Activated B cell treated with CpG ODN at 0.5 μM for 24 hours (primary cell): ENCODE measurements around the gene ADISSP. TPM values are rescaled to one million over a fixed set of nuclear protein-coding genes. Genes with fewer than 3 reads are reported as not detected.

Experiments used
- ATAC-seq: fragments of 200-7000 bp; cut with Tn5 transposase; one replicate; pipeline ENCODE4 v1.10.0; 2021; ENCODE audit warnings: low read depth, mild to moderate bottlenecking, moderate library complexity
- CTCF ChIA-PET: fragments of 350-600 bp; sonication (Branson Sonifier 250); formaldehyde crosslinking; loops from one replicate; lab custom pipeline; 2021; ENCODE audit warnings: antibody characterized with exemption; lab: Charles Lee
- POLR2A ChIA-PET: fragments of 350-600 bp; sonication (Branson Sonifier 250); formaldehyde crosslinking; loops from one replicate; lab custom pipeline; 2021; ENCODE audit warnings: antibody characterized with exemption; lab: Charles Lee
- DNase-seq: peaks from one replicate; pipeline ENCODE4 v3.0.0; 2022
- H3K27ac Mint-ChIP-seq: one replicate; pipeline ENCODE4 v1.8.0; 2020; ENCODE audit warnings: mixed read lengths
- H3K27me3 Mint-ChIP-seq: one replicate; pipeline ENCODE4 v1.8.0; 2021; ENCODE audit warnings: mixed read lengths
- H3K36me3 Mint-ChIP-seq: one replicate; pipeline ENCODE4 v1.8.0; 2021; ENCODE audit warnings: low read depth, mixed read lengths
- H3K4me1 Mint-ChIP-seq: one replicate; pipeline ENCODE4 v1.8.0; 2021; ENCODE audit warnings: mixed read lengths
- H3K4me3 Mint-ChIP-seq: one replicate; pipeline ENCODE4 v1.8.0; 2020; ENCODE audit warnings: mild to moderate bottlenecking, mixed read lengths
- H3K9me3 Mint-ChIP-seq: one replicate; pipeline ENCODE4 v1.8.0; 2020; ENCODE audit warnings: mixed read lengths
- CTCF ChIP-seq: fragments of 200-600 bp; IDR thresholded peaks from one replicate; pipeline ENCODE4 v1.8.0; 2022; ENCODE audit warnings: antibody characterized with exemption, mild to moderate bottlenecking
- intact Hi-C: fragments of 100-400 bp; cut with micrococcal nuclease; formaldehyde crosslinking; loops from one replicate; pipeline ENCODE4 v1.15.1; 2024
- total RNA-seq: library from RNA; stranded (reverse); gene quantifications from 2 replicates; pipeline ENCODE4 v1.2.3, GENCODE V29; 2022

Gene ADISSP
- total RNA-seq, 1 donor from 2014 or later, result 29.9 TPM

- Mint-ChIP-seq H3K4me1 (peaks cover 40% of the 10 kb centered on the region), H3K27me3 (no peaks in the 10 kb centered on the region), H3K36me3 (peaks cover 7% of the 10 kb centered on the region), H3K4me3 (peak overlapping the region; percentile 38), H3K27ac (peak overlapping the region; percentile 37), H3K9me3 (no peaks in the 10 kb centered on the region)
- no peak for DNase-seq
- ChIA-PET POLR2A (interaction anchor here (1.1 to 4.9 kb wide), 4 partner anchors 10 to 35 kb away, joined by 3 to 65 read pairs (median 23); partner anchors contain the start of genes ADISSP, AP5S1 and CDC25B), CTCF (interaction anchor here (4.7 kb wide), 1 partner anchor 69 kb away, joined by 46 read pairs; no protein-coding TSS in a partner anchor)
- no peak for ATAC-seq
- intact Hi-C loops, result no loop called here
- TF ChIP-seq CTCF, result no peak
Measured at GRCh38 chr20:3784863-3785239, 17.3 kb upstream of the ADISSP start.

GRCh38 chr20:3784216-3784853, 16.8 kb upstream of the ADISSP start:
- H3K4me3 Mint-ChIP-seq, result peak overlapping the region; percentile 38
- intact Hi-C loops, result no loop called here
- ChIA-PET CTCF (no interaction called here), POLR2A (interaction anchor here (0.6 to 1.1 kb wide), 2 partner anchors 16 to 624 kb away, joined by 3 to 8 read pairs; partner anchors contain the start of genes ADISSP, FASTKD5 and UBOX5)
- peaks cover 45% of the 10 kb centered on the region for H3K4me1 Mint-ChIP-seq
- no peaks in the 10 kb centered on the region for H3K9me3 Mint-ChIP-seq
- DNase-seq (no peak), ATAC-seq (no peak)
- TF ChIP-seq CTCF, result no peak
- H3K27me3 Mint-ChIP-seq, result no peaks in the 10 kb centered on the region
- peak overlapping the region; percentile 37 for H3K27ac Mint-ChIP-seq
- H3K36me3 Mint-ChIP-seq, result peaks cover 7% of the 10 kb centered on the region

GRCh38 chr20:3783511-3784195, 16.1 kb upstream of the ADISSP start:
- DNase-seq, result no peak
- H3K4me3 Mint-ChIP-seq, result no peak overlapping the region
- POLR2A ChIA-PET, result interaction anchor here (0.6 to 1.1 kb wide), 3 partner anchors 12 to 624 kb away, joined by 3 to 8 read pairs (median 4); partner anchors contain the start of genes ADISSP, FASTKD5 and UBOX5
- H3K36me3 Mint-ChIP-seq, result peaks cover 7% of the 10 kb centered on the region
- H3K27me3 Mint-ChIP-seq, result peaks cover under 1% of the 10 kb centered on the region
- no peak for ATAC-seq
- peaks cover 46% of the 10 kb centered on the region for H3K4me1 Mint-ChIP-seq
- no peak for TF ChIP-seq CTCF
- CTCF ChIA-PET, result no interaction called here
- peak overlapping the region; percentile 68 for H3K27ac Mint-ChIP-seq
- intact Hi-C loops, result no loop called here
- H3K9me3 Mint-ChIP-seq, result no peaks in the 10 kb centered on the region

- H3K4me1 Mint-ChIP-seq, result peaks cover 48% of the 10 kb centered on the region
- intact Hi-C loops, result no loop called here
- ATAC-seq (no peak), DNase-seq (no peak)
- H3K9me3 Mint-ChIP-seq, result no peaks in the 10 kb centered on the region
- no peak for TF ChIP-seq CTCF
- H3K4me3 Mint-ChIP-seq, result no peak overlapping the region
- POLR2A ChIA-PET, result interaction anchor here (0.7 to 2.5 kb wide), 3 partner anchors 12 to 38 kb away, joined by 3 to 16 read pairs (median 4); partner anchors contain the start of gene ADISSP
- H3K36me3 Mint-ChIP-seq, result peaks cover 7% of the 10 kb centered on the region
- H3K27ac Mint-ChIP-seq, result peak overlapping the region; percentile 68
- H3K27me3 Mint-ChIP-seq, result peaks cover 2% of the 10 kb centered on the region
- CTCF ChIA-PET, result no interaction called here
Measured at GRCh38 chr20:3783068-3783489, 15.5 kb upstream of the ADISSP start.

GRCh38 chr20:3782597-3782996, 15.0 kb upstream of the ADISSP start:
- DNase-seq (no peak), ATAC-seq (no peak)
- Mint-ChIP-seq H3K4me3 (no peak overlapping the region), H3K4me1 (peaks cover 46% of the 10 kb centered on the region), H3K27me3 (peaks cover 2% of the 10 kb centered on the region), H3K36me3 (peaks cover 7% of the 10 kb centered on the region), H3K27ac (peak overlapping the region; percentile 24), H3K9me3 (no peaks in the 10 kb centered on the region)
- TF ChIP-seq CTCF, result no peak
- intact Hi-C loops, result no loop called here
- POLR2A ChIA-PET, result interaction anchor here (0.7 to 2.5 kb wide), 3 partner anchors 14 to 38 kb away, joined by 3 to 16 read pairs (median 16); partner anchors contain the start of genes ADISSP and AP5S1
- CTCF ChIA-PET, result no interaction called here
